Measurements from ENCODE around the gene DMTF1. TPM values are rescaled to one million over a fixed set of nuclear protein-coding genes. Genes with fewer than 3 reads are reported as not detected.

The DMTF1 gene
- total and polyA plus RNA-seq, 2 of the 8 experiments (the other 6 are each of a cell fraction or from before 2014, with no cell fraction given), result 86.0 to 115 TPM

DNA sequence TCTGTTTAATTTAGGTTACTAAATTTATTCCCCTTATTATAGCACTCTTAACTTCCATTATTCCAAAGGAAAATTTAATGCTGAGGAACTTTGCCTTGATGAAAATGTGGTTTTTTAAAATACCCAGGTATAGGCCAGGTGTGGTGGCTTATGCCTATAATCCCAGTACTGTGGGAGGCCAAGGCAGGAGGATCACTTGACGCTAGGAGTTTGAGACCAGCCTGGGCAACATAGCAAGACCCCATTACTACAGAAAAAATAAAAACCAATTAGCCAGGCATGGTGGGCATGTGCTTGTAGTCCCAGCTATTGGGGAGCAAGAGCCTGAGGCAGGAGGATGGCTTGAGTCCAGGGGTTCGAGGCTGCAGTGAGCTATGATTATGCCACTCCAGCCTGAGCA, 34.9 kb downstream of the DMTF1 start (continued):
- TF ChIP-seq ZNF274 (IDR thresholded peaks at IDR 0.05; ENCODE audit: borderline replicate concordance, extremely low read depth, low read length), result no peak
- TF ChIP-seq ASH2L (IDR thresholded peaks at IDR 0.05; ENCODE audit: low read length), result no peak
- no peak for TF ChIP-seq MAX (IDR thresholded peaks at IDR 0.05)
- no peak for TF ChIP-seq POLR2AphosphoS5 (IDR thresholded peaks at IDR 0.05; ENCODE audit: low read depth, low read length)
- no peak for TF ChIP-seq ATF3 (IDR thresholded peaks at IDR 0.05; ENCODE audit: insufficient read depth, low read depth, low read length)
- TF ChIP-seq SIRT6 (IDR thresholded peaks at IDR 0.05; ENCODE audit: low read length), result no peak
